Kidney (tissue), 14 donors: Measurements from ENCODE around the gene OR2W3. TPM values are rescaled to one million over a fixed set of nuclear protein-coding genes. Genes with fewer than 3 reads are reported as not detected.

ENCODE experiments used
- DNase-seq, 5 donors: peaks; one replicate each; pipeline ENCODE4 v3.0.0-alpha.2; 2013 to 2020
- FAIRE-seq: peaks from 2 replicates; lab custom pipeline; 2012; peaks lifted over from hg19 to GRCh38; lab: Jason Lieb, UNC
- H3K27ac ChIP-seq, 2 donors: one replicate each; pipeline ENCODE4 v1.7.0; 2013; ENCODE audit warnings: low read depth in 2 of 2, low read length in 2 of 2, inconsistent platforms in 1 of 2
- H3K27me3 ChIP-seq: one replicate; pipeline ENCODE4 v1.7.1; 2013; ENCODE audit warnings: low read length, inconsistent platforms; ENCODE audit not compliant: control insufficient read depth, insufficient read depth
- H3K36me3 ChIP-seq, 3 donors: one replicate each; pipeline versions ENCODE4 v1.7.0 to v1.7.1; 2013; ENCODE audit warnings: low read length in 3 of 3, control low read depth in 1 of 3, inconsistent platforms in 1 of 3; ENCODE audit not compliant: insufficient read depth in 3 of 3, control insufficient read depth in 2 of 3
- H3K4me1 ChIP-seq, 3 donors: one replicate each; pipeline versions ENCODE4 v1.7.0 to v1.7.1; 2013; ENCODE audit warnings: low read length in 3 of 3, inconsistent platforms in 1 of 3, low read depth in 1 of 3; ENCODE audit not compliant: control insufficient read depth in 2 of 3, insufficient read depth in 2 of 3
- H3K4me3 ChIP-seq, 3 donors: one replicate each; pipeline versions ENCODE4 v1.7.0 to v1.8.1; 2013; ENCODE audit warnings: low read length in 3 of 3, control low read depth in 1 of 3, inconsistent platforms in 1 of 3
- H3K9ac ChIP-seq, 3 donors: one replicate each; pipeline versions ENCODE4 v1.7.0 to v1.7.1; 2013; ENCODE audit warnings: low read length in 3 of 3, control low read depth in 1 of 3, inconsistent platforms in 1 of 3
- H3K9me3 ChIP-seq, 3 donors: one replicate each; pipeline versions ENCODE4 v1.7.0 to v1.7.1; 2013; ENCODE audit warnings: low read length in 3 of 3, control low read depth in 1 of 3, inconsistent platforms in 1 of 3; ENCODE audit not compliant: control insufficient read depth in 2 of 3, insufficient read depth in 1 of 3
- intact Hi-C: fragments of 100-400 bp; cut with DNase I; formaldehyde crosslinking; loops from one replicate; pipeline ENCODE4 v1.11.1; 2022
- polyA plus RNA-seq: library from polyadenylated mRNA; stranded (reverse); fragments of 350-450 nt; fragmentation: Illumina TruSeq; extraction: RNeasy Lipid Tissue Mini Kit (QIAGEN cat#74804); gene quantifications from one replicate; pipeline ENCODE4 v1.2.3, GENCODE V29; 2014; ENCODE audit warnings: low read depth, low replicate concordance; ENCODE audit not compliant: insufficient read depth
- total RNA-seq: library from RNA; stranded (reverse); fragmentation: NEBNext Ultra II Directional; extraction: Animal tissue kit (Norgen Biotek cat#: 25700); gene quantifications from one replicate; pipeline ENCODE4 v1.2.1, GENCODE V29; 2021
- TF ChIP-seq, protein P1 (sequence below): IDR thresholded peaks from 3 replicates; pipeline ENCODE4 v1.5.1; 2012; ENCODE audit warnings: mild to moderate bottlenecking, moderate library complexity, borderline replicate concordance; ENCODE audit not compliant: insufficient read depth; ENCODE audit errors: extremely low read depth
- donor health status: control.
- donor health status: control.
- donor health status: control.
- donor health status: control.
- donor health status: control.
- donor health status: DM: yes; HTN: yes; CAD: no.
- donor health status: Normal renal cell carcinoma (clear cell type).

Gene OR2W3
- total and polyA plus RNA-seq, 2 donors from 2014 or later: not detected

DNA sequence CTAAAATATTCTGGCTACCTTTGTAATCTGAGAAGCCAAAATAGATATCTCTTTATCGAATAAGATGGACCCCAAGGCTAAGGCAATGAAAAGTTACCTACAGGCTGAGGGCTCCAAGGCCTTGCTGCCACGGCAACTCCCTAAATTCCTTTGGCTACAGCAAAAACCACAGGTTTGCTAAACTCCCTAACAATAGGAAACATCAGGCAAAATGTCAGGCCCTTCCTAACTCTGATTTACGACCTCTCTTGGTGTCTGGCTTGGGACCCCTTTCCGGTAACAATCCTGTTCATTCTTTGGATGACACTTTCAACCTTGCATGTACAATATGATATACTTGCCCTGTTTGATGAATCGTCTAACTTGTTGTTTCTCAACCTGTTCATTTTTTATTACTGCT is 13.4 kb downstream of the OR2W3 start:
- Histone ChIP-seq H3K9ac (no peak overlapping the region), H3K27me3 (no peaks in the 10 kb centered on the region), H3K9me3 (peaks cover 0 to 2% (median 0%) of the 10 kb centered on the region in 3 donors), H3K36me3 (no peaks in the 10 kb centered on the region), H3K4me1 (no peaks in the 10 kb centered on the region), H3K27ac (no peak overlapping the region), H3K4me3 (no peak overlapping the region)
- DNase-seq: no peak
- FAIRE-seq: no peak
- TF ChIP-seq, protein P1, sequence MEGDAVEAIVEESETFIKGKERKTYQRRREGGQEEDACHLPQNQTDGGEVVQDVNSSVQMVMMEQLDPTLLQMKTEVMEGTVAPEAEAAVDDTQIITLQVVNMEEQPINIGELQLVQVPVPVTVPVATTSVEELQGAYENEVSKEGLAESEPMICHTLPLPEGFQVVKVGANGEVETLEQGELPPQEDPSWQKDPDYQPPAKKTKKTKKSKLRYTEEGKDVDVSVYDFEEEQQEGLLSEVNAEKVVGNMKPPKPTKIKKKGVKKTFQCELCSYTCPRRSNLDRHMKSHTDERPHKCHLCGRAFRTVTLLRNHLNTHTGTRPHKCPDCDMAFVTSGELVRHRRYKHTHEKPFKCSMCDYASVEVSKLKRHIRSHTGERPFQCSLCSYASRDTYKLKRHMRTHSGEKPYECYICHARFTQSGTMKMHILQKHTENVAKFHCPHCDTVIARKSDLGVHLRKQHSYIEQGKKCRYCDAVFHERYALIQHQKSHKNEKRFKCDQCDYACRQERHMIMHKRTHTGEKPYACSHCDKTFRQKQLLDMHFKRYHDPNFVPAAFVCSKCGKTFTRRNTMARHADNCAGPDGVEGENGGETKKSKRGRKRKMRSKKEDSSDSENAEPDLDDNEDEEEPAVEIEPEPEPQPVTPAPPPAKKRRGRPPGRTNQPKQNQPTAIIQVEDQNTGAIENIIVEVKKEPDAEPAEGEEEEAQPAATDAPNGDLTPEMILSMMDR: no peak
- intact Hi-C loops: no loop called here

DNA sequence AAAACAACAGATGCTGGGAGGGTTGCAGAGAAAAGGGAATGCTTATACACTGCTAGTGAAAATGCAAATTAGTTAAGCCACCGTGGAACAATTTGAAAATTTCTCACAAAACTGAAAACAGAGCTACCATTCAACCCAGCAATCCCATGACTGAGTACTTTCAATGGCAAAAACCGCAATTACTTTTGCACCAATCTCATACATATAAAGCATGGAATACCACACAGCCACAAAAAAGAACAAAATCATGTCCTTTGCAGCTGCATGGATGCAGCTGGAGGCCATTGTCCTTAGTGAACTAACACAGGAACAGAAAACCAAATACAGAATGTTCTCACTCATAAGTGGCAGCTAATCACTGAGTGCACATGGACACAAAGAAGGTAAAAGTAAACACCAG is 18.4 kb downstream of the OR2W3 start:
- intact Hi-C loops: no loop called here
- H3K4me1 ChIP-seq: no peaks in the 10 kb centered on the region
- TF ChIP-seq, protein P1: no peak
- no peak overlapping the region for H3K9ac ChIP-seq
- DNase-seq: no peak
- FAIRE-seq: no peak
- no peaks in the 10 kb centered on the region for H3K36me3 ChIP-seq
- H3K9me3 ChIP-seq: no peaks in the 10 kb centered on the region
- H3K4me3 ChIP-seq: no peak overlapping the region
- H3K27me3 ChIP-seq: no peaks in the 10 kb centered on the region
- no peak overlapping the region for H3K27ac ChIP-seq

DNA sequence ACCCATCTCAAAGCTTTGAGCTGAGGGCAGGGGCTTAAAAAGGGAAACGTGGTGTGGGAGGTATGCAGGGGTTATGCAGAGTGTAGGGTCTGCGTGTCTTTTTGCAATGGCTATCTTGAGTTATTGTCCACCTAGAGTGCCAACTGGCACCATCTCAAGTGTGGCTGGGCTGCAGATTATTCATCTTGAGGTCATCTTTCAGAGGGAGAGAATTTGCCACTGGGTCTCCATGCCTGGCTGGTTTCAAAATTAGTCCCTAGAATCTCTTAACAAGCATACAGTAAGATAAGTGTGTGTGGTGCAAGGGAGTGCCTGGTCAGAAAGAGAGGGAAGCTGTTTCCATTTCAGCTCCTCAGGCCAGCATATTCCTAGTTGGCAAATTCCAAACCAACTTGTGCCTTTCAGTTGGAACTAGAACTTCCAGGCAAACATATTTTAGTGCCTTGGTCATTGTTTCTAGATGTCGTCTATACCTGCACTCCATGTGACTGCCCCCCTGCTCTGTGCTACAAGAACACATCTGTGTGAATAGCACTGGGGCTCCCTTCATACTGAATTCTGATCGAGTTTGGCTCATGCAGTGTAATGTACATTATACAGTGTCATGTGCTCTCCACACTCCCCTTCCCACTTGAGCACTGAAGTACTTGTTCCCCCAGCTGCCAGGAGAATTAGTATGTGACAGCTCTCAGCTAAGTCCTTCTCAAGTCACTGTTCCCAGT is 19.7 kb downstream of the OR2W3 start:
- Histone ChIP-seq H3K9ac (no peak overlapping the region), H3K4me1 (no peaks in the 10 kb centered on the region), H3K27me3 (no peaks in the 10 kb centered on the region), H3K9me3 (no peaks in the 10 kb centered on the region), H3K4me3 (no peak overlapping the region), H3K36me3 (no peaks in the 10 kb centered on the region), H3K27ac (no peak overlapping the region)
- FAIRE-seq: no peak
- TF ChIP-seq, protein P1: no peak
- DNase-seq: no peak
- intact Hi-C loops: no loop called here
